ENCODE results near the gene NOSTRIN.
"Not testable (repeated sequence)": the region's sequence is repeated elsewhere in the genome, so short reads cannot be mapped to it uniquely, and the experiment has no call there.

NOSTRIN gene

GRCh38 chr2:168819050-168819715, 16.7 kb downstream of the NOSTRIN start:
- DNase-seq (ENCODE audit: low read depth), result no peak

- DNase-seq (ENCODE audit: low read depth), result no peak
These were observed 17.5 kb downstream of the NOSTRIN start for GRCh38 chr2:168819829-168820489.

- DNase-seq (ENCODE audit: low read depth), result no peak
These were observed 19.1 kb downstream of the NOSTRIN start for GRCh38 chr2:168821577-168821976.

GRCh38 chr2:168821992-168822391, 19.6 kb downstream of the NOSTRIN start:
- no peak for DNase-seq (ENCODE audit: low read depth)

- DNase-seq (ENCODE audit: low read depth), result no peak
These were observed 22.7 kb downstream of the NOSTRIN start for GRCh38 chr2:168825126-168825525.

- DNase-seq (ENCODE audit: low read depth), result no peak
These were observed 28.5 kb downstream of the NOSTRIN start for GRCh38 chr2:168830958-168831357.

GRCh38 chr2:168831662-168832061, 29.2 kb downstream of the NOSTRIN start:
- DNase-seq (ENCODE audit: low read depth), result no peak

GRCh38 chr2:168835969-168836368, 33.5 kb downstream of the NOSTRIN start:
- DNase-seq (ENCODE audit: low read depth), result no peak

GRCh38 chr2:168841445-168841844, 39.0 kb downstream of the NOSTRIN start:
- no peak for DNase-seq (ENCODE audit: low read depth)

- DNase-seq (ENCODE audit: low read depth), result no peak
These were observed 40.8 kb downstream of the NOSTRIN start for GRCh38 chr2:168843253-168843652.

- DNase-seq (ENCODE audit: low read depth), result no peak
These were observed 45.8 kb downstream of the NOSTRIN start for GRCh38 chr2:168848225-168848624.

- no peak for DNase-seq (ENCODE audit: low read depth)
These were observed 47.2 kb downstream of the NOSTRIN start for GRCh38 chr2:168849610-168850009.

GRCh38 chr2:168850846-168851245, 48.4 kb downstream of the NOSTRIN start:
- no peak for DNase-seq (ENCODE audit: low read depth)

GRCh38 chr2:168851674-168852320, 49.4 kb downstream of the NOSTRIN start:
- no peak for DNase-seq (ENCODE audit: low read depth)

GRCh38 chr2:168852481-168852880, 50.0 kb downstream of the NOSTRIN start:
- DNase-seq (ENCODE audit: low read depth), result no peak

- DNase-seq (ENCODE audit: low read depth), result no peak
These were observed 51.0 kb downstream of the NOSTRIN start for GRCh38 chr2:168853471-168853870.

- DNase-seq (ENCODE audit: low read depth), result no peak
These were observed 52.2 kb downstream of the NOSTRIN start for GRCh38 chr2:168854651-168855050.

- no peak for DNase-seq (ENCODE audit: low read depth)
These were observed 53.2 kb downstream of the NOSTRIN start for GRCh38 chr2:168855601-168856000.

- DNase-seq (ENCODE audit: low read depth), result no peak
These were observed 55.7 kb downstream of the NOSTRIN start for GRCh38 chr2:168858146-168858545.

- not testable (repeated sequence) for DNase-seq (ENCODE audit: low read depth)
These were observed 64.7 kb downstream of the NOSTRIN start for GRCh38 chr2:168867164-168867563.

GRCh38 chr2:168870369-168870768, 67.9 kb downstream of the NOSTRIN start:
- DNase-seq (ENCODE audit: low read depth), result not testable (repeated sequence)

- DNase-seq (ENCODE audit: low read depth), result not testable (repeated sequence)
These were observed 68.4 kb downstream of the NOSTRIN start for GRCh38 chr2:168870824-168871223.

GRCh38 chr2:168874368-168875054, 72.1 kb downstream of the NOSTRIN start:
- DNase-seq (ENCODE audit: low read depth), result no peak
